Epithelial cell of umbilical artery (primary cell): Measurements from ENCODE around the gene LRRC19. TPM values are rescaled to one million over a fixed set of nuclear protein-coding genes. Genes with fewer than 3 reads are reported as not detected.

ENCODE experiments used
- total RNA-seq: library from RNA; depleted of rRNA; stranded (reverse); fragments of >200 nt; gene quantifications from 2 replicates; pipeline ENCODE4 v1.2.3, GENCODE V29; 2014

Gene LRRC19, protein sequence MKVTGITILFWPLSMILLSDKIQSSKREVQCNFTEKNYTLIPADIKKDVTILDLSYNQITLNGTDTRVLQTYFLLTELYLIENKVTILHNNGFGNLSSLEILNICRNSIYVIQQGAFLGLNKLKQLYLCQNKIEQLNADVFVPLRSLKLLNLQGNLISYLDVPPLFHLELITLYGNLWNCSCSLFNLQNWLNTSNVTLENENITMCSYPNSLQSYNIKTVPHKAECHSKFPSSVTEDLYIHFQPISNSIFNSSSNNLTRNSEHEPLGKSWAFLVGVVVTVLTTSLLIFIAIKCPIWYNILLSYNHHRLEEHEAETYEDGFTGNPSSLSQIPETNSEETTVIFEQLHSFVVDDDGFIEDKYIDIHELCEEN
- not detected in 2 replicates for total RNA-seq

DNA sequence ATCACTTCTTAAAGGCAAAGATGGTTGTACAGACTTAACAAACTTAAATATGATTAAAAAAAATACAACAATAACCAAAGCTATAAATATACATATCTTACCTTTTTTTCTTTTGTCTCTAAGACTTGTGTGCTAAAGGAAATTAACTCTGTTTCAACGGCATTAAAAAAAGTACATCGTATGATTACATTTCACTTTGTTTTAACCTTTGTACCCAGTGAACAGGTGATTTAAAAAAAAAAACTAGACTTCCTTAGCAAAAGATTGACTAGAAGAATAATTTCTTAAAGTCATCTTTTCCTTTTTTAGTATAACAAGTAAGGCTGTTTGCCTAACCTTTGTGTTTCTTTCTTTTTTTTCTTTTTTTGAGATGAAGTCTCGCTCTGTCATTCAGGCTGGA lies at the start of gene LRRC19:
LRRC19 (minus strand) TSS at position 182 of the 400 bp plus-strand sequence. CDS start 5,978 bp downstream, outside the sequence.

GRCh38 chr9:26955921-26956859 lies 49.3 kb downstream of the LRRC19 start, which contains the start of gene IFT74:
TSS of gene IFT74 (plus strand) at chr9:26956412. CDS start at chr9:26961968, 5,556 bp downstream.

GRCh38 chr9:26946753-26947727 lies 58.4 kb downstream of the LRRC19 start, which contains the start of gene PLAA:
TSS of gene PLAA (minus strand) at chr9:26947242. CDS start at chr9:26947045, 197 bp downstream.

Other genes with a start within 250 kb of the LRRC19 start
- gene CAAP1, start 112.9 kb downstream of the LRRC19 start, total RNA-seq: 20.5 and 23.3 TPM in 2 replicates
- gene PLAA, start 58.4 kb downstream of the LRRC19 start, total RNA-seq: 56.2 and 61.4 TPM in 2 replicates
- gene IFT74, start 49.3 kb downstream of the LRRC19 start, total RNA-seq: 9.4 and 14.6 TPM in 2 replicates
- 88.0 and 110 TPM in 2 replicates for gene TEK, start 103.6 kb upstream of the LRRC19 start, total RNA-seq